CD4-positive, alpha-beta T cell treated with Interleukin-6 at 100 ng/mL for 8 hours (primary cell): Measurements from ENCODE around the gene FAM131C.

Source experiments
- DNase-seq: peaks from one replicate; pipeline ENCODE4 v3.0.0-alpha.2; 2020; ENCODE audit warnings: mixed read lengths, low spot score

FAM131C gene

GRCh38 chr1:16101623-16102022 is 28.2 kb upstream of the FAM131C start:
- no peak for DNase-seq

GRCh38 chr1:16099412-16099811 is 26.0 kb upstream of the FAM131C start:
- DNase-seq: no peak

- no peak for DNase-seq
Observed at GRCh38 chr1:16095447-16095846, 22.0 kb upstream of the FAM131C start.

GRCh38 chr1:16094453-16095158 is 21.2 kb upstream of the FAM131C start:
- no peak for DNase-seq

- DNase-seq: no peak
Observed at GRCh38 chr1:16093611-16094010, 20.2 kb upstream of the FAM131C start.

- DNase-seq: no peak
Observed at GRCh38 chr1:16092923-16093511, 19.6 kb upstream of the FAM131C start.

- no peak for DNase-seq
Observed at GRCh38 chr1:16092097-16092922, 18.9 kb upstream of the FAM131C start.

GRCh38 chr1:16091296-16091695 is 17.8 kb upstream of the FAM131C start:
- no peak for DNase-seq

- no peak for DNase-seq
Observed at GRCh38 chr1:16090076-16090826, 16.8 kb upstream of the FAM131C start.

GRCh38 chr1:16088996-16089395 is 15.5 kb upstream of the FAM131C start:
- no peak for DNase-seq

GRCh38 chr1:16088351-16088911 is 15.0 kb upstream of the FAM131C start:
- no peak for DNase-seq

GRCh38 chr1:16087733-16088132 is 14.3 kb upstream of the FAM131C start:
- no peak for DNase-seq

- DNase-seq: no peak
Observed at GRCh38 chr1:16085522-16085921, 12.1 kb upstream of the FAM131C start.

GRCh38 chr1:16083486-16083885 is 10.0 kb upstream of the FAM131C start:
- no peak for DNase-seq

- DNase-seq: peak; percentile 52
Observed at GRCh38 chr1:16082283-16083038, 9.0 kb upstream of the FAM131C start.

- DNase-seq: no peak
Observed at GRCh38 chr1:16081636-16082035, 8.2 kb upstream of the FAM131C start.

GRCh38 chr1:16080422-16081150 is 7.1 kb upstream of the FAM131C start:
- DNase-seq: no peak

GRCh38 chr1:16078925-16079656 is 5.6 kb upstream of the FAM131C start:
- DNase-seq: peak; percentile 68

- no peak for DNase-seq
Observed at GRCh38 chr1:16077406-16078245, 4.2 kb upstream of the FAM131C start.
